ENCODE data around the gene ATP8A2. TPM values are rescaled to one million over a fixed set of nuclear protein-coding genes. Genes with fewer than 3 reads are reported as not detected.

ATP8A2 gene
- total RNA-seq, 6 experiments from 2014 or later = not detected

DNA sequence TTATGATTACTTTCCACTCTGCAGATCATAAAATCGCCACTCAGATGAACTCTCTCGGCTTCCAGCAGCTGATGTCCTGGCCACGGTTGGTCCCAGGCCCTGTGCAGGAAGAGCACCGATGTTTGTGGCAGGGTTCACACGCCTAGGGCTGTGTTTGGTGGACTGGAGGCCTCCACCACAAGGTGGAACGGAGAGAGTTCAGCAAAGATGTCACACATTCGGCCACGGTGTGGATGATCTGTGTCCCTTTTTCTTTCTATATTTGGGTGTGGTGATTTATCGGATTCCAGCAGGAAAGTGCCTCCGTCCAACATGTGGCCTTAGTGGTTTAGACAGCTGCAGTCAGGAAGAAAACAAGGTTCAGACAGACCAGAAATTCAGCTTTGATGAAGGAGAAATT is 680.6 kb downstream of the ATP8A2 start:
- Histone ChIP-seq H3K9me3 (no peaks in the 10 kb centered on the region), H3K4me1 (no peaks in the 10 kb centered on the region), H3K4me3 (no peak overlapping the region), H3K36me3 (no peaks in the 10 kb centered on the region), H3K27me3 (peaks cover 11 to 17% of the 10 kb centered on the region in 2 donors), H3K27ac (no peak overlapping the region)
- no peak for TF ChIP-seq POLR2A (IDR thresholded peaks at IDR 0.05)
- TF ChIP-seq, protein P1, sequence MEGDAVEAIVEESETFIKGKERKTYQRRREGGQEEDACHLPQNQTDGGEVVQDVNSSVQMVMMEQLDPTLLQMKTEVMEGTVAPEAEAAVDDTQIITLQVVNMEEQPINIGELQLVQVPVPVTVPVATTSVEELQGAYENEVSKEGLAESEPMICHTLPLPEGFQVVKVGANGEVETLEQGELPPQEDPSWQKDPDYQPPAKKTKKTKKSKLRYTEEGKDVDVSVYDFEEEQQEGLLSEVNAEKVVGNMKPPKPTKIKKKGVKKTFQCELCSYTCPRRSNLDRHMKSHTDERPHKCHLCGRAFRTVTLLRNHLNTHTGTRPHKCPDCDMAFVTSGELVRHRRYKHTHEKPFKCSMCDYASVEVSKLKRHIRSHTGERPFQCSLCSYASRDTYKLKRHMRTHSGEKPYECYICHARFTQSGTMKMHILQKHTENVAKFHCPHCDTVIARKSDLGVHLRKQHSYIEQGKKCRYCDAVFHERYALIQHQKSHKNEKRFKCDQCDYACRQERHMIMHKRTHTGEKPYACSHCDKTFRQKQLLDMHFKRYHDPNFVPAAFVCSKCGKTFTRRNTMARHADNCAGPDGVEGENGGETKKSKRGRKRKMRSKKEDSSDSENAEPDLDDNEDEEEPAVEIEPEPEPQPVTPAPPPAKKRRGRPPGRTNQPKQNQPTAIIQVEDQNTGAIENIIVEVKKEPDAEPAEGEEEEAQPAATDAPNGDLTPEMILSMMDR (IDR thresholded peaks at IDR 0.05) = no peak
- WGBS (ENCODE audit: insufficient coverage, low coverage, low lambda C conversion rate, missing lambda C conversion rate) = 40% methylated on average over 5 of the region's 10 CpGs
- ATAC-seq = no peak
- intact Hi-C loops (cut with DNase I) = no loop called here
- DNase-seq = no peak

DNA sequence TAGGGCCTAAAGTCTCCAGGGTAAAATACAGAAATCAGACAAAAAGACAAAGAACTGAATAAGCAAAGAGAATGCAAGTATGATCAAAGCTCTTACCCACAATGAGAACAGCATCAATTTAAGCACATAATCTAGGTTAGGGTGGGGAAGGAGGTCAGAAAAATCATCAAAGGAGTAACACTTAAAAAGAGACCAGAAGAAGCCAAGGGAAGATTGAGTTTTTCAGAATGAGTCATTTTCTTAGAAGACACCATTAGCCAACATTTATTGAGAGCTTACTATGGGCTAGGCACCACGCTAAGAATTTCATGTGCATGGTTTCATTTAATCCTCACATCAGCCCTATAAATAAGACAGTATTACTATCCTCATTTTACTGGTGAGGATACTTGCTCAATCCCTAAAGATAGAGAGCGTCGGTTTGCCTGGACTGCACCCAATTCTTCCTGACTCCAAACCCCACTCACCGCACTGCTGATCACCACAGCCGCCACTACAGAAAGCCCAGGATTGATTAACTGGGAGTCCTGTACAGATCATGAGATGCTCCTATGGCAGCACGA is 681.7 kb downstream of the ATP8A2 start:
- no peaks in the 10 kb centered on the region for H3K9me3 ChIP-seq
- no peak overlapping the region for H3K4me3 ChIP-seq
- no peak for DNase-seq
- H3K27me3 ChIP-seq = peaks cover 11 to 17% of the 10 kb centered on the region in 2 donors
- H3K27ac ChIP-seq = no peak overlapping the region
- 51% methylated on average over 5 of the region's 6 CpGs for WGBS (ENCODE audit: insufficient coverage, low coverage, low lambda C conversion rate, missing lambda C conversion rate)
- no peak for TF ChIP-seq POLR2A (IDR thresholded peaks at IDR 0.05)
- TF ChIP-seq, protein P1 (IDR thresholded peaks at IDR 0.05) = no peak
- H3K36me3 ChIP-seq = no peaks in the 10 kb centered on the region
- intact Hi-C loops (cut with DNase I) = no loop called here
- no peaks in the 10 kb centered on the region for H3K4me1 ChIP-seq
- ATAC-seq = no peak

DNA sequence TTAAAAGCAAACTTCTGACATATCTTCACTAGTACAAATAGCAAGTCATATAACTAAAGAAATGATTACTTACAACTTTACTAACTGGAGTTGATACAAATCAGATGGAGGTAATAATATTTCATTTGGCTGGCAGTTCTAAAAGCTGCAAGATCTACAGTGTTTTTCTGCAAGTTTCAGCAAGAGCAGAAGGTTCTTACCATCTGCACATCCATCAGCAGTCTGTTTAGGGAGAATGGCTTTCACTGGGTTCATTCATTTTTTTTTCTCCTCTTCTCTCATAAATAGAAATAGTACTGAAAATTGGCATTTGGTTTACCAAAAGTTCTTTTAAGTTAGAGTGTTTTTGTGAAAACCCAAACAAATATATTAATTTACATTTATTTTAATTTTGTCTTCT is 683.1 kb downstream of the ATP8A2 start:
- intact Hi-C loops (cut with DNase I) = loop anchor here in 1 of 2 donors (5.0 kb wide), 1 partner anchor 473 kb away; no protein-coding TSS in a partner anchor
- Histone ChIP-seq H3K4me1 (no peaks in the 10 kb centered on the region), H3K27me3 (peaks cover 11 to 17% of the 10 kb centered on the region in 2 donors), H3K4me3 (no peak overlapping the region), H3K9me3 (no peaks in the 10 kb centered on the region), H3K36me3 (no peaks in the 10 kb centered on the region), H3K27ac (no peak overlapping the region)
- DNase-seq (no peak), ATAC-seq (no peak)
- no peak for TF ChIP-seq POLR2A (IDR thresholded peaks at IDR 0.05)
- TF ChIP-seq, protein P1 (IDR thresholded peaks at IDR 0.05) = no peak

DNA sequence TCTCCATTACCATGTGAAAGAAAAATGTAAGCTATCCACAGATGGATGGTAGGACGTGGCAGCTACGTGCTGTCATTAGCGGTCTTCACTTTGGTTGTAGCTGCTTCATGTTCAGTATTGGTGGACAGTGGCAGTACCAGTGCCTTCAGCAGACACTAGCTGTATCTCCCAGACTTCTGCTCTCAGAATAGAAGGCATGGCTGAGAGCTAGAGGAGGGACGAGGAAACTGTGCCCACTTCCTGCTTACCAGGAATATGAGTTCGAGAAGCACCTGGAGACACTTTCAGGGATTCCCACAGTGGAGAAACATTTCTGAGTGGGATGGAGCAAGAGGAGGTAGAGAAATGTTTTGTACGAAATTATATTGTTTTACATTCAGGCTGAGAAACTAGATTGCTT is 686.9 kb downstream of the ATP8A2 start:
- H3K27ac ChIP-seq = no peak overlapping the region
- no peaks in the 10 kb centered on the region for H3K9me3 ChIP-seq
- 46% methylated on average over 6 of the region's 6 CpGs for WGBS (ENCODE audit: insufficient coverage, low coverage, low lambda C conversion rate, missing lambda C conversion rate)
- DNase-seq (no peak), ATAC-seq (no peak)
- no peaks in the 10 kb centered on the region for H3K27me3 ChIP-seq
- intact Hi-C loops (cut with DNase I) = loop anchor here in 1 of 2 donors (5.0 kb wide), 1 partner anchor 476 kb away; no protein-coding TSS in a partner anchor
- no peak overlapping the region for H3K4me3 ChIP-seq
- H3K4me1 ChIP-seq = no peaks in the 10 kb centered on the region
- TF ChIP-seq, protein P1 (IDR thresholded peaks at IDR 0.05) = no peak
- TF ChIP-seq POLR2A (IDR thresholded peaks at IDR 0.05) = no peak
- H3K36me3 ChIP-seq = no peaks in the 10 kb centered on the region

DNA sequence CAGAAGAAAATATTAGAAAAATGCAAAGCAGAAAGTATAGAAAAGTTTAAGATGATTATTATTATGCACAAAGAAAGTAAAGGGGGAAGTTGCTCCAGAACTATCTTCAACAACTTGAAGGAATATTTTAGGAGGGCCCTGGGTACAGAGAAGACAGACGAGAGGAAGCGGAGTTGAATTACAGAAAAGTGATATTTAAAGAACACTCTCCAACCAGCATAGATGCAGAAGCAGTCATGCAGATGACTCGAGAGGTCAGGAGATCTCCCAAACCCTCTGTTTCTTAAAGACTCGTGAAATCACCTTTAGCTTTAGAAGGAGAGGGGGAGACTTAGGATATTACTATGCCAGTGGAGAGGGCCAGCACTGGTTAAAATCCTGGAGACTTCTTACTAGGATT is 688.6 kb downstream of the ATP8A2 start:
- TF ChIP-seq POLR2A (IDR thresholded peaks at IDR 0.05) = no peak
- TF ChIP-seq, protein P1 (IDR thresholded peaks at IDR 0.05) = no peak
- WGBS (ENCODE audit: insufficient coverage, low coverage, low lambda C conversion rate, missing lambda C conversion rate) = 54% methylated on average over 4 of the region's 4 CpGs
- H3K36me3 ChIP-seq = no peaks in the 10 kb centered on the region
- no peaks in the 10 kb centered on the region for H3K4me1 ChIP-seq
- no peak overlapping the region for H3K27ac ChIP-seq
- no peak for DNase-seq
- intact Hi-C loops (cut with DNase I) = no loop called here
- no peaks in the 10 kb centered on the region for H3K27me3 ChIP-seq
- H3K4me3 ChIP-seq = no peak overlapping the region
- H3K9me3 ChIP-seq = no peaks in the 10 kb centered on the region
- ATAC-seq = no peak

Measured in right lobe of liver (tissue), 6 donors.